Kidney (tissue), 14 donors: Measurements from ENCODE around the gene SMC3. TPM values are rescaled to one million over a fixed set of nuclear protein-coding genes. Genes with fewer than 3 reads are reported as not detected.
"Not testable (repeated sequence)": the region's sequence is repeated elsewhere in the genome, so short reads cannot be mapped to it uniquely, and the experiment has no call there.

ENCODE experiments used
- DNase-seq, 5 donors: peaks; one replicate each; pipeline ENCODE4 v3.0.0-alpha.2; 2013 to 2020
- FAIRE-seq: peaks from 2 replicates; lab custom pipeline; 2012; peaks lifted over from hg19 to GRCh38; lab: Jason Lieb, UNC
- H3K27ac ChIP-seq, 2 donors: one replicate each; pipeline ENCODE4 v1.7.0; 2013; ENCODE audit warnings: low read depth in 2 of 2, low read length in 2 of 2, inconsistent platforms in 1 of 2
- H3K27me3 ChIP-seq: one replicate; pipeline ENCODE4 v1.7.1; 2013; ENCODE audit warnings: low read length, inconsistent platforms; ENCODE audit not compliant: control insufficient read depth, insufficient read depth
- H3K36me3 ChIP-seq, 3 donors: one replicate each; pipeline versions ENCODE4 v1.7.0 to v1.7.1; 2013; ENCODE audit warnings: low read length in 3 of 3, control low read depth in 1 of 3, inconsistent platforms in 1 of 3; ENCODE audit not compliant: insufficient read depth in 3 of 3, control insufficient read depth in 2 of 3
- H3K4me1 ChIP-seq, 3 donors: one replicate each; pipeline versions ENCODE4 v1.7.0 to v1.7.1; 2013; ENCODE audit warnings: low read length in 3 of 3, inconsistent platforms in 1 of 3, low read depth in 1 of 3; ENCODE audit not compliant: control insufficient read depth in 2 of 3, insufficient read depth in 2 of 3
- H3K4me3 ChIP-seq, 3 donors: one replicate each; pipeline versions ENCODE4 v1.7.0 to v1.8.1; 2013; ENCODE audit warnings: low read length in 3 of 3, control low read depth in 1 of 3, inconsistent platforms in 1 of 3
- H3K9ac ChIP-seq, 3 donors: one replicate each; pipeline versions ENCODE4 v1.7.0 to v1.7.1; 2013; ENCODE audit warnings: low read length in 3 of 3, control low read depth in 1 of 3, inconsistent platforms in 1 of 3
- H3K9me3 ChIP-seq, 3 donors: one replicate each; pipeline versions ENCODE4 v1.7.0 to v1.7.1; 2013; ENCODE audit warnings: low read length in 3 of 3, control low read depth in 1 of 3, inconsistent platforms in 1 of 3; ENCODE audit not compliant: control insufficient read depth in 2 of 3, insufficient read depth in 1 of 3
- intact Hi-C: fragments of 100-400 bp; cut with DNase I; formaldehyde crosslinking; loops from one replicate; pipeline ENCODE4 v1.11.1; 2022
- polyA plus RNA-seq: library from polyadenylated mRNA; stranded (reverse); fragments of 350-450 nt; fragmentation: Illumina TruSeq; extraction: RNeasy Lipid Tissue Mini Kit (QIAGEN cat#74804); gene quantifications from one replicate; pipeline ENCODE4 v1.2.3, GENCODE V29; 2014; ENCODE audit warnings: low read depth, low replicate concordance; ENCODE audit not compliant: insufficient read depth
- total RNA-seq: library from RNA; stranded (reverse); fragmentation: NEBNext Ultra II Directional; extraction: Animal tissue kit (Norgen Biotek cat#: 25700); gene quantifications from one replicate; pipeline ENCODE4 v1.2.1, GENCODE V29; 2021
- TF ChIP-seq, protein P1 (sequence below): IDR thresholded peaks from 3 replicates; pipeline ENCODE4 v1.5.1; 2012; ENCODE audit warnings: mild to moderate bottlenecking, moderate library complexity, borderline replicate concordance; ENCODE audit not compliant: insufficient read depth; ENCODE audit errors: extremely low read depth
- donor health status: control.
- donor health status: control.
- donor health status: control.
- donor health status: control.
- donor health status: control.
- donor health status: DM: yes; HTN: yes; CAD: no.
- donor health status: Normal renal cell carcinoma (clear cell type).

Gene SMC3
- total and polyA plus RNA-seq, 2 donors from 2014 or later: 13.9 to 29.6 TPM

DNA sequence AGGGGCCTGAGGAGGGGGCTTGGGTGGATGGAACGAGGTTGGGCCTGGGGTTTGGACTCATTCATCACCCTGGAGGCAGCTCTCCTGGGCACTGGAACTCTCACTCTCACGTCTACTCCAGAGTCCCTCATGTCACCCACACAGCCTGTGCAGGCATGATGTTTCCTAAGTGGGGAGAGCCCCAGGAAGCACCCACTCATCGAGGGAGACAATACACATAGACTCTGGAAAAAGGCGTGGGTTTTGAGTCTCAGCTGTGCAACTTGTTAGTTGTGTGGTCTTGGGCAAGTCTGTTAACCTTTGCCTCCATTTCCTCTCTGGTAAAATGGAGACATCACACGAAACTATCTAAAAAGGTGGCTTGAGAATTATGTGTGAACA lies 50.7 kb downstream of the SMC3 start:
- H3K9ac ChIP-seq: no peak overlapping the region
- H3K27me3 ChIP-seq: no peaks in the 10 kb centered on the region
- H3K27ac ChIP-seq: no peak overlapping the region
- TF ChIP-seq, protein P1, sequence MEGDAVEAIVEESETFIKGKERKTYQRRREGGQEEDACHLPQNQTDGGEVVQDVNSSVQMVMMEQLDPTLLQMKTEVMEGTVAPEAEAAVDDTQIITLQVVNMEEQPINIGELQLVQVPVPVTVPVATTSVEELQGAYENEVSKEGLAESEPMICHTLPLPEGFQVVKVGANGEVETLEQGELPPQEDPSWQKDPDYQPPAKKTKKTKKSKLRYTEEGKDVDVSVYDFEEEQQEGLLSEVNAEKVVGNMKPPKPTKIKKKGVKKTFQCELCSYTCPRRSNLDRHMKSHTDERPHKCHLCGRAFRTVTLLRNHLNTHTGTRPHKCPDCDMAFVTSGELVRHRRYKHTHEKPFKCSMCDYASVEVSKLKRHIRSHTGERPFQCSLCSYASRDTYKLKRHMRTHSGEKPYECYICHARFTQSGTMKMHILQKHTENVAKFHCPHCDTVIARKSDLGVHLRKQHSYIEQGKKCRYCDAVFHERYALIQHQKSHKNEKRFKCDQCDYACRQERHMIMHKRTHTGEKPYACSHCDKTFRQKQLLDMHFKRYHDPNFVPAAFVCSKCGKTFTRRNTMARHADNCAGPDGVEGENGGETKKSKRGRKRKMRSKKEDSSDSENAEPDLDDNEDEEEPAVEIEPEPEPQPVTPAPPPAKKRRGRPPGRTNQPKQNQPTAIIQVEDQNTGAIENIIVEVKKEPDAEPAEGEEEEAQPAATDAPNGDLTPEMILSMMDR: no peak
- DNase-seq (no peak), FAIRE-seq (no peak)
- H3K4me1 ChIP-seq: no peaks in the 10 kb centered on the region
- H3K9me3 ChIP-seq: no peaks in the 10 kb centered on the region
- H3K36me3 ChIP-seq: no peaks in the 10 kb centered on the region
- intact Hi-C loops: no loop called here
- no peak overlapping the region for H3K4me3 ChIP-seq

DNA sequence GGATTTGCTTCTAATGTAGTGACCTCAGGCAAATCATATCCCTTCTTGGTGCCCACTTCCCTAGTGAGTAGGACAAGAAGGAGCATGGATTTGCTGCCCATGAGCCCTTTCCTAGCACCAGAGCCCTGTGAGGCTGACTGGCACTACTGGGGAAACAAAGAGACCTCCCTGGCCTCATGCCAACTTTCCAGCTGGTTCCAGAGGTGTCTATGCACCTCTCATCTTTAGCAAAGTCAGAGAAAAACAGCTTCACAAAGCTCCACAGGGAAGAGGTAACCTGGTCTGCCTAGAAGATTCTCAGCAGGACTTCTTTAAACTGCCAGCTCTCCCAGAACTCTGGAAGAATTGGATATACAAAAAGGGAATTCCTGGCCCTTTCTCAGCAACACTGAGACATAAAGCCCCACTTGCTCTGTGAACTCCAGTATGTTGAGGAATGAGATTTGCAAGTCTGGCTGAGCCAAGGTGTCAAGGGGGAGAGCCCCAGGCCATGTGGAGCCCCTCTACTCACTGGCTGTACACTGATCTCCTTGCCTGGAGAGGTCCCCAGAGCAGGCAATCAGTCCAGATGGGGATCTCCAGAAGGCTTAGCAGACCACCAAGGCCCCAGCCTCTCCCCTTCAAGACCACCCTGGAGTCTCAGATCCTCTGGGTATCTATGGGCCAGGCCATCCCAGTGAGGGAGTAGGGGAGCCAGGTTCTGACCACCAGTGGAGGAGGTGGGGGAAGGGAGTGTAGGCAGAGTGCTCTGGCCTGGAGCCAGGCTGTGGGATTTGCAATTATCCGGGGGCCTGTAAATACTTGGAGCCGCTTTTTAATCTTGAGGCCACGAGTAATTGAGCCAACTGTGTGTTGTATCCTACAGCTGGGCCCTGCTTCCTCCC lies 52.3 kb downstream of the SMC3 start:
- no peak overlapping the region for H3K4me3 ChIP-seq
- FAIRE-seq: no peak
- no peak for DNase-seq
- intact Hi-C loops: no loop called here
- no peak overlapping the region for H3K27ac ChIP-seq
- no peaks in the 10 kb centered on the region for H3K36me3 ChIP-seq
- H3K9me3 ChIP-seq: no peaks in the 10 kb centered on the region
- H3K9ac ChIP-seq: no peak overlapping the region
- TF ChIP-seq, protein P1: no peak
- H3K4me1 ChIP-seq: no peaks in the 10 kb centered on the region
- H3K27me3 ChIP-seq: no peaks in the 10 kb centered on the region

DNA sequence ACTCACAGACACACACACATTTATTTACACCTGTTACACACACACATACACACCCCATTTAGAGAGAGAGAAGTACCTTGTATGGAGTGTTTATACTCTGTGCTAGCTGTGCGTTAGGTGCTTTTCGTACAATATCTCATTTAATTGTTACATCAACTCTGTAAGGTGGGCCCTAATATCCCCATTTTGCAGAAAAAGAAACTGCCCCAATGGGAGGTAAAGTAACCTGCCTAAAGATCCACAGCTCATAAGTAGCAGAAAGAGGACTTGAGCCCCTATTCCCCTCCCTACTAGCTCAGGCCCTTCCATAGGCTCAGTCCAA lies 52.9 kb downstream of the SMC3 start:
- Histone ChIP-seq H3K27me3 (no peaks in the 10 kb centered on the region), H3K9ac (no peak overlapping the region), H3K9me3 (no peaks in the 10 kb centered on the region), H3K36me3 (no peaks in the 10 kb centered on the region), H3K27ac (no peak overlapping the region), H3K4me1 (no peaks in the 10 kb centered on the region), H3K4me3 (no peak overlapping the region)
- DNase-seq (no peak), FAIRE-seq (no peak)
- TF ChIP-seq, protein P1: no peak
- intact Hi-C loops: no loop called here

DNA sequence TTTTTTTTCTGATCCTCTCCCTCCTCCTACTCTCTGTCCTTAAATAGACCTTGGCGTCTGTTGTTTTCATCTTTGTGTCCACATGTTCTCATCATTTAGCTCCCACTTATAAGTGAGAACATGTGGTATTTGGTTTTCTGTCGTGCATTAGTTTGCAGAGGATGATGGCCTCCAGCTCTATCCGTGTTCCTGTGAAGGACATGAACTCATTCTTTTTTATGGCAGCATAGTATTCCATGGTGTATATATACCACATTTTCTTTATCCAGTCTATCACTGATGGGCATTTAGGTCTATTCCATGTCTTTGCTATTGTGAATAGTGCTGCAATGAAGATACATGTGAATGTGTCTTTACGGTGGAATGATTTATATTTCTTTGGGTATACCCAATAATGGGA lies 55.8 kb downstream of the SMC3 start:
- H3K27ac ChIP-seq, H3K4me1 ChIP-seq, FAIRE-seq, H3K9ac ChIP-seq, H3K4me3 ChIP-seq, DNase-seq, intact Hi-C loops, H3K36me3 ChIP-seq, H3K27me3 ChIP-seq, H3K9me3 ChIP-seq: not testable (repeated sequence)
